Inflammatory macrophage treated with lipopolysaccharide for 4 hours (primary cell): Measurements from ENCODE around the gene RHOT1.
"Not testable (repeated sequence)": the region's sequence is repeated elsewhere in the genome, so short reads cannot be mapped to it uniquely, and the experiment has no call there.

Experiments used
- DNase-seq: peaks from one replicate; pipeline ENCODE4 v3.0.0-alpha.2; 2020

The RHOT1 gene

GRCh38 chr17:32124985-32125847 lies 17.1 kb upstream of the RHOT1 start:
- no peak for DNase-seq

DNA sequence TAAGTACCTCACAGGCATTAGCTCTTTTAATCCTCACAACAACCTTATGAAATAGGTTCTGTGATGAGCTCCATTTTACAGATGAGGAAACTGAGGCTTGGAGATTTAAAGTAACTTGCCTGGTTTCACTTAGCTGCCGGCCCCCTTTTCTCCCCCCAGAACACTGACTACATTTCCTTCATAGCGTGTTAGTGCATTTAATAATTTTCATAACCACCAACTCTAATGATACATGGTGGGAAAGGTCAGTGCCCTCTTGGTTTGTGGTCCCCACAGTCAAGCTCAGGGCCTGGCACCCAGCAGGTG lies 16.5 kb upstream of the RHOT1 start:
- DNase-seq: no peak

- DNase-seq: no peak
These were observed 16.0 kb upstream of the RHOT1 start for GRCh38 chr17:32126325-32126724.

DNA sequence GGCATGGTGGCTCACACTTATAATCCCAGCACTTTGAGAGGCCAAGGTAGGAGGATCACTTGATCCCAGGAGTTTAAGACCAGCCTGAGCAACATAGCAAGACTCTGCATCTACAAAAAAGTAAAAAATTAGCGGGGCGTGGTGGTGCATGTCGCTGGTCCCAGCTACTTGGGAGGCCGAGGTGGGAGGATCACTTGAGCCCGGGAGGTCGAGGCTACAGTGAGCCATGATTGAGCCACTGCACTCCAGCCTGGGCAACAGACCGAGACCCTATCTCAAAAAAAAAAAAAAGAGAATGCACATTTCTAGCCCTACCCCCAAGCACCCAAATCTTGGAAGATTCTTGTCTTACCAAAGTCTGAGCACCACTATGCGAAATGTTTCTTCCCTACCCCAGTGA lies 15.6 kb upstream of the RHOT1 start:
- no peak for DNase-seq

DNA sequence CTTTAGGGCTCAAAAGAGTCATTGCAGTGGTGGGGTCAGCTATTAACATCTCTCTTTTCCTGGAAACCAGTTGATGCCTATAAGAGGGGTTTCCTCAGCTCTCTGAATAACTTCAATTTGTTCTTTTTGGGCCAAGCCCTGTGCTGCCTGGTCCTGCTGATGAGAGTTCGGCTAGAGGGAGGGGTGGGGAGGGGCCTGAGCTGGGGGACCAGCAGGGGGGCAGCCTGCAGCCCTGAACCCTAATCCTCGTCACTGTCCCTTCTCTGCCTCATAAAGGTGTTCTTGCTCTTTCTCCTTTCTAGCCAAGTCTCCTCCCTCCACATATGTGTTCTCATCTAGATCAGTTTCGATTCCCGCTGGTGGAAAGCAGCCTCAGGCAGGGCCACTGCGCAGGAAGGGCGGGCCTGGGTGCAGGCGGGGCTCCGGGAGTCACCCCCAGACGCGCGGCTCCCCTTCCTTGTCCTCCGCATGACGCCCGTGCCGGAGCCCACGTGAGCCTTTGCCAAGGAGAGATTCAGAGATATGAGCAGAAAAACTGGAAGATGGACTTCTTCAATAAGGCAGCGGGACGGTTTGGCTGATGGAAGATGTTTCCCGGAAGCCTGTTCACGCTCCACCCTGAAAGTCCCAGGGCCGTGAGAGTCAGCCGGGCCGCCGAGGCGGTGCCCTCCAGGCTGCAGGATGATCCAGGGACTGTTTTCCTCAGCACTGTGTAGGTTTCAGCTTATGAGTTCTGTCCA lies 15.0 kb upstream of the RHOT1 start:
- DNase-seq: peak; percentile 98

GRCh38 chr17:32128470-32128869 lies 13.8 kb upstream of the RHOT1 start:
- DNase-seq: not testable (repeated sequence)

- not testable (repeated sequence) for DNase-seq
These were observed 6.7 kb upstream of the RHOT1 start for GRCh38 chr17:32135497-32136117.

GRCh38 chr17:32136856-32137255 lies 5.4 kb upstream of the RHOT1 start:
- DNase-seq: no peak

- not testable (repeated sequence) for DNase-seq
These were observed 2.8 kb upstream of the RHOT1 start for GRCh38 chr17:32139504-32139903.

- peak; percentile 98 for DNase-seq
These were observed 1.0 kb upstream of the RHOT1 start for GRCh38 chr17:32141258-32141657.

- DNase-seq: no peak
These were observed 644 bp upstream of the RHOT1 start for GRCh38 chr17:32141679-32142037.

DNA sequence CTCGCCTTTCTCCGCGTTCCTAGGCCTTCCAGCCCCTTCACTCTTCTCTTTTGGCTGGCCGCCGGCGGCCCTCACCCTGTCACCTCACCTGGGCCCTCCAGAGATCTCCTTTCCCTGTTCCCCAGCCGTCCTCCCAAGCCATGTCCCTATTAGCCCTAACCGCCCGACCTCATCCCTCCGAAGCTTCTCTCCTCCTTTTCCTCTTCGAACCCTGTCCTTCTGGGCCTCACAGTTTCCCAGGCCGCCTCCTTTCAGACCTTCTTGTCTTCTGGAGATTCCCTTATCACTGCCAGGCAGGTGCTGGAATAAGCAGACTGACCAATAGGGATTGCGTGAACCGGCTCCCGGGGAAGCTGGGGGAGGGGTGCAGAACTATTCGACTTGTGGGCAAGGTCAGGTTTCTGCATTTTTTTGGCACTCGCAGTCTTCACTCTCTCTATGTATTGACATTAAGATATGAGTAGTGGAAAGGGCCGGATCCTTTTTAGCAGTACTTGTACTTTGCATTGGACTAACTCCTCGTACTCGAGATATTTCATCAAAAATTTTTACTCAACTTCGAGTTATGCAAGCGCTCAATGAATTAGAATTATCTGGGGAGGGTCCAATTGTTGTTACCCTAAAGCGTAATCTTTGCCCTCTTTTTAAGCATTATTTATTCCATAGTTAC lies 690 bp downstream of the RHOT1 start:
- peak; percentile 44 for DNase-seq

DNA sequence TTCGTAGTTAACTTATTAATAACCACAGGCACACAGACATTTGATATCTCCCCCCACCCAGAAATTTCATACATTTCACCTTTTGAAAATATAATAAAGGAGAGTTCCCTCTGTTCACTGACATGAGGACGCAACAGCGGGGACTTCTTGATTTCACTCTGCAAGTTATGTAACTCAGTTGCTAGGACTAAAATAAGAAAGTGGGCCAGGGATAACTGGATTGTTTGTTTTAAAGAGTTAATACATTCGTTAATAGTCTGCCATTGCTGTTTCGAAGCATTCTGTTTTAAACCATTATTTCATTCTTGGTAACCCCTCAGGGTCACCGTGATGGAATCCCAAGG lies 1.2 kb downstream of the RHOT1 start:
- peak; percentile 61 for DNase-seq

- not testable (repeated sequence) for DNase-seq
These were observed 2.1 kb downstream of the RHOT1 start for GRCh38 chr17:32144442-32144841.

GRCh38 chr17:32148351-32148750 lies 6.0 kb downstream of the RHOT1 start:
- no peak for DNase-seq

DNA sequence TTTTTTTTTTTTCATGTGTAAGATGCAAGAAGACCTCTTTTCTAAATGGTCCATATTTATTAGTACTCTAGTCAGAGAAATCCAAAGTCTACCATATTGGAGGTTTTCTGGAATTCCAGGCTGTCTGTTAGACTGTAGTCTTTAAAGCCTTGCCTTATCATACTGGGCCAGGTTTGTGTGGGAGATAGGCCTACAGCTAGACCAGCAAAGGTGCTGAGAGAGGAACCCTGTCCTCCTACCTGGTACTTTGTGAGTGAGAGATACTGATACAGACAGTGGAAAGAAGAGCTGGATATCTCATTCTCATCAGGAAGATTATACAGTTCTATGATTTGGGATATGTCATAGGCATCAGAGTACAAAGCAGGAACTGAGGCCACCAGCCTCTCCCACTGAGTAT lies 8.1 kb downstream of the RHOT1 start:
- DNase-seq: no peak

- DNase-seq: peak; percentile 79
These were observed 9.8 kb downstream of the RHOT1 start for GRCh38 chr17:32152130-32152529.

GRCh38 chr17:32155896-32156295 lies 13.6 kb downstream of the RHOT1 start:
- DNase-seq: no peak

GRCh38 chr17:32156656-32157055 lies 14.4 kb downstream of the RHOT1 start:
- DNase-seq: no peak

DNA sequence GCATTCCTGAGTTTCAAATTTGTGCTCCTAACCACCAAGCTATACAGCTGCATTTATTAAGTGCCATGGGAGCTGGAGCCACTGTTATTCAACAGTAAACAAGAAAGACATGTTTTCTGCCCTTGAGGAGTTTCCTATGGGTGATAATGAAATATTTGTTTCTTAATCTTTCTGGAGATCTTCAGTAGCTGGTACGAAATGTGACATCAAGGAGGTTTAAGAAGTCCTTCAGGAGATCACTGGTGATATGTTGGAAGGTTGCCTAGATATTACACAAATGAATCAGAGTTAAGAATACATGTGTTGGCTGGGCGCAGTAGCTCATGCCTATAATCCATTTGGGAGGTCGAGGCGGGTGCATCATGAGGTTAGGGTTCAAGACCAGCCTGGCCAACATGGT lies 14.9 kb downstream of the RHOT1 start:
- DNase-seq: no peak

DNA sequence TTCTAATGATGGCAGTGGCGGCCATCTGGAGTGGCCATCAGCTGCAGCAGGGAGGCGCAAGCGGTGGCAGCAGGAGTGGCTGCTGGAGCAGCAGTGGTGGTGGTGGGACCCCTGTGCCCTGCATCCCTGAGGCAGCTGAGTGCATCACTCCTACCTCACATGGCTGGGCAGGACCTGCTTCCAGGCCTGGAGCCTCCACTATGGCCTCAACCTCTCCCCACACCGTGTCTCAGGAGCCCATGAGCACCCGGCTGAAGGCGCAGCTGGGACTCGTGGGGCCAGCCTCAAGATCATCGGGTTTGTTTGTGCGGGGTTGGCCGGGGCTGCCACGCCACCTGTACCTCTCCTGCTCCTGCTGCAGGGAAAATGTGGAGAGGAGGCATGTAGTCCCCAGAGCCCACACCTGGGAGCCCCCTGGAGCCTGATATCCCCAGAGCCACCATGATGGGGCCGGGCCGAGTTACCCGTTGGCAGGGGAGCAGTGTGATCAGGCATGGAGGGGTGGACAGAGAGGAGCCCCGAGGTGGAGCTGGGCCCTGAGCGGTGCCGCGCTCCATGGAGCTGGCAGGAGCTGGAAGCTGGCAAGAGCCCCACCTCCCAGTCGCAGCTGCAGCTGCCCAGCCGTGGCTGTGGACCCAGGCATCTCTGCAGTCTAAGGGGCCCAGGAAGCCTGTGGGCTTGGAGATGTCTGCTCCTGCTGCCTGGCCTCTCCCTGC lies 16.7 kb downstream of the RHOT1 start:
- no peak for DNase-seq

DNA sequence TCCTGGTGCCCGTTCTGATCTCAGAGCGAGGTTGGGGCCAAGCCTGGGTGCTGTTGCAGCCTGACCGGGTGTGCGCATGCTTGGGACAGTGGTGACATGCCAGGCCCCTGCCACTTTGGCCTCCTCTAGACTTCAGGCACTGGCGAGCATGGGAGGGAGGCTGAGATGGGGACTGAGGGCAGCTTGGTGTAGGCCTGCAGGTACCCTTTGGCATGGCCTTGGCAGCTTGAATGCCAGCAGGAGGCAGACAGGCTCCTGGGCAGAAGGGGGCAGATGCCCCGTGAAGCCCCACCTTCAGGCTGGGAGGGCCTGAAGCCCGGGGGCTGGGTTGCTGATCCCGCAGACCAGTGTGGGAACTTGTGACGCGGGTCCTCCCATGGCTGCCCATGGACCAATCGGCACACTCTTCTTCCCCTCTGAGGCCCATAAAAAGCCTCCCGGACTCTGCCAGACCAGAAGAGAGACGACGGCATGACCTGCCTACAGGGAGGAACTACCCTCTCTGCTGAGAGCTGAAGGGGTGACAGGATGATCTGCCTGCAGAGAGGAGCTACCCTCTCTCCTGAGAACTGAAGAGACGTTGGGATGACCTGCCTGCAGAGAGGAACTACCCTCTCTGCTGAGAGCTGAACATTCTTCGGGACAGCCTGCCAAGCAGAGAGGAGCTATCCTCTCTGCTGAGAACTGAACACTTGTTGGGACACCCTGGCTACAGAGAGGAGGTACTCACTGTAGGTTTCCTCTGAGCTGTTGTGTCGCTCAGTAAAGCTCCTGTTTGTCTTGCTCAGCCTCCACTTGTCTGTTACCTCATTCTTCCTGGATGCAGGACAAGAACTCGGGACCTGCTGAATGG lies 17.5 kb downstream of the RHOT1 start:
- DNase-seq: no peak
